Gastrocnemius medialis (tissue), 4 donors: ENCODE data around the gene CASQ2.

Source experiments
- POLR2A ChIP-seq, 2 donors: fragments of 450-650 bp; IDR thresholded peaks; one replicate each; pipeline ENCODE4 v1.6.1; 2017; ENCODE audit warnings: antibody characterized with exemption in 2 of 2, mild to moderate bottlenecking in 2 of 2, moderate library complexity in 2 of 2
- TF ChIP-seq, protein P1 (sequence below), 5 experiments: fragments of 450-650 bp in 3 of 5; fragments of 200-600 bp in 2 of 5; sonication (generic) in 2 of 5; IDR thresholded peaks in 4 of 5; conservative IDR thresholded peaks in 1 of 5; 1 replicate in 4 of 5; 2 replicates in 1 of 5; pipeline ENCODE4 v1.5.1; 2016 to 2019; ENCODE audit warnings: antibody characterized with exemption in 5 of 5, mild to moderate bottlenecking in 3 of 5, moderate library complexity in 3 of 5

DNA sequence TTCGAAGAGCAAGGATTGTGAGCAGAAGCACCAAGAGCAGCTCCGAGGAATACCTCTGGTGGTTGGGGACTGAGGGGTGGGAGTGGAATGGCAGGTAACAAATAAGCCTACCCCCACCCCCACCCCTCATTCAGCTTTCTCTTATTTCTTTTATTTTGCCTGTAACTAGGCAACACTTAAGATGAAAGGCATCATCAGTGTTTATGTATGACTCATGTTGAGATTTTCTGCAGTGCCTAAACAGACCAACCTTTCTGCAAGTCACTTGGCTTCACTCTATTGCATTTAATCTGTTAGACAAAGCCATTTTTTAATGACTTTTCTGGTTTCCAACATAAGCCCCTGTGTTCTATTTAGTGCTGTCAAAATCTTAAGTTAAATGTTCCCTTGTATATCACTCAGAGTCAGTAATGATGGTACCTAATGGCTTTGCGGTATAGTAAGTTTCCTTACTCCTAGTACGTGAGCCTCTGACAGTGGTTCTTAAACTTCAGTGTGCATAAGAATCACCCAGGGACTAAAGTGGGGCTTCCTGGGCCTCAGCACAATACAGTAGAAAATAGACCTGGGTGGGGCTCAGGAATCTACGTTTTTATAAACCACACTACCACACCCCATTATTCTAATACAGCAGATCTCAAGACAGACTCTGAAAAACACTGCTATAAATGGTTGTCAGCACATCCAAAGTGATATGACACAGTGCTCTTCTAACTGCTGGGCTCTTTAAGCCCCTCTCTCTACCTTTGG is 19.9 kb downstream of the CASQ2 start:
- no peak for TF ChIP-seq POLR2A (IDR thresholded peaks at IDR 0.05)
- TF ChIP-seq, protein P1, sequence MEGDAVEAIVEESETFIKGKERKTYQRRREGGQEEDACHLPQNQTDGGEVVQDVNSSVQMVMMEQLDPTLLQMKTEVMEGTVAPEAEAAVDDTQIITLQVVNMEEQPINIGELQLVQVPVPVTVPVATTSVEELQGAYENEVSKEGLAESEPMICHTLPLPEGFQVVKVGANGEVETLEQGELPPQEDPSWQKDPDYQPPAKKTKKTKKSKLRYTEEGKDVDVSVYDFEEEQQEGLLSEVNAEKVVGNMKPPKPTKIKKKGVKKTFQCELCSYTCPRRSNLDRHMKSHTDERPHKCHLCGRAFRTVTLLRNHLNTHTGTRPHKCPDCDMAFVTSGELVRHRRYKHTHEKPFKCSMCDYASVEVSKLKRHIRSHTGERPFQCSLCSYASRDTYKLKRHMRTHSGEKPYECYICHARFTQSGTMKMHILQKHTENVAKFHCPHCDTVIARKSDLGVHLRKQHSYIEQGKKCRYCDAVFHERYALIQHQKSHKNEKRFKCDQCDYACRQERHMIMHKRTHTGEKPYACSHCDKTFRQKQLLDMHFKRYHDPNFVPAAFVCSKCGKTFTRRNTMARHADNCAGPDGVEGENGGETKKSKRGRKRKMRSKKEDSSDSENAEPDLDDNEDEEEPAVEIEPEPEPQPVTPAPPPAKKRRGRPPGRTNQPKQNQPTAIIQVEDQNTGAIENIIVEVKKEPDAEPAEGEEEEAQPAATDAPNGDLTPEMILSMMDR (IDR thresholded peaks at IDR 0.05 in 4 of 5, conservative IDR thresholded peaks at IDR 0.05 in 1 of 5), result no peak
